ENCODE measurements around the gene WFS1.

Gene WFS1

DNA sequence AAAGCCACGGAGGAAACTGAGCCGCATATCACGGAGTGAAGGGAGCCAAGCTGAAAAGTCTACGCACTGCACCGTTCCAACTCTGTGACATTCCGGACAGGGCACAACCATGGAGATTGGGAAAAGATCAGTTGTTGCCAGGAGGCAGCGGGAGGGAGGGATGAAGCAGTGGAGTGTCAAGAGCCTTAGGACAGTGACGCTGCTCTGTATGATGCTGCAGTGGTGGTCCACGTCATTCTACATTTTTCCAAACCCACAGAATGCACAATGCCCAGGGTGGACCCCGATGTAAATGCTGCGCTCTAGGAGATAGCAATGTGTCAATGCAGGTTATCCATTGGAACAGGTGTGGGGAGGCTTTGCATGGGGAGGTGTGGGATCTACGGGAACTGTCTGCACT lies 7.5 kb upstream of the WFS1 start:
- DNase-seq, result no peak

DNA sequence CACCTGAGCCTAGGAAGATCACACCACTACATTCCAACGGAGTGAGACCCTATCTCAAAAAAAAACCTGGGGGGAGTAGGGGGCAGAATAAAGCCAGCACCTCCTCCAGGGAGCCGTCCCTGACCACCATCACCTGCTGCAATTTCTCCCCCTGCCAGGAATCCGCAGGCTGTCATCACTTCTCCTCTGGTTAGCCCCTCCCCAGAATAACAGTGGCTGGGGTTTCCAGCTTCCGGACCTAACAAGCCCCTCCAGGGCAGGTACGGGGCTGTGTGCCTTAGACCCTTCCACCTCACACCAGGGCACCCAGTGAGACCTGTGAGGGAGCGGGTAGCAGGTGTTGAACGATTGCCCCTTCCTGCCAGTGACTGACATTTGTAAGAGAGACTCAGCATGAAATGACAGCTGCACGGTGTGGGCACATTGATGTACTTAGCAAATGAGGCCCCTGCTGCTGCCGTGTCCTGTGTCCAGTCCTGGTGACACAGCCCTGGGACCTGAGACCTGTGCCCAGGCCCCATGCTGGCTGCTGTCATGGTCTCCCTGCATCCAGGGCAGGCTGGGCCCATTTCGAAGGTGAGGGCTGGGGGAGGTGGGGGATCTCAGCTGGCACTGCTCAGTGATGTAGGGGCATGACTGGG lies 6.7 kb upstream of the WFS1 start:
- no peak for DNase-seq

DNA sequence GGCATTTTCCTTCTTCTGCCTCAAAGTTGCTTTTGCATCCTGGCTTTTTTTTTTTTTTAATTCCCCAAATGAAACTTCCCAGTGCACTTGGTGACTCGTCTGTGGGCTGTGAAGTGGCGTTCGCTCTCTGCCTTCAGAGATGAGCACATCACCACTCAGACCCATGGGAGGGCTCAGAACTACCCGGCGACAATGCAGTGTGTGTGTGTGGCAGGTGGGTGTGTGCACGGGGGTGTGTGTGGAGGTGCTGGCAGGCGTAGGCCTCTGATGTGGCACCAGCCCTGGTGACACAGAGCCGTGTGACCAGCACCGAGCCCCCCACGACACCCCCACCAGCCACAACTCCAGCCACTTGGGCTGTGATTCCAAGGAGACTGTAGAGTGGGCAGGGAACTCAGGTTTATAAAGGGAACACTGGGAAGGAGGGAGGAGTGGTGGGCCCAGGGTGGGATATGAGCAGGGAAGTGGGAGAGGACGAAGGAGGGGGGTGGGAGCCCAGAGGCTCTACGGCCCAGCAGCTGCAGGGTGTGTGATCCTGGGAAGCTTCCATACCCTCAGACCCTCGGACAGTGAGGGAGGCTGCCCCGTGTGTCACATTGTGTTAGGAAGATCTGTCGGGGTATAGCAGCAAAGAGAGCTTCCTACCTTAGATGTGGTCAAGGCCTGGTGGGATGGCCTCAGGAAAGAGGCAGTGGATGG lies 6.0 kb upstream of the WFS1 start:
- DNase-seq, result peak; percentile 46

DNA sequence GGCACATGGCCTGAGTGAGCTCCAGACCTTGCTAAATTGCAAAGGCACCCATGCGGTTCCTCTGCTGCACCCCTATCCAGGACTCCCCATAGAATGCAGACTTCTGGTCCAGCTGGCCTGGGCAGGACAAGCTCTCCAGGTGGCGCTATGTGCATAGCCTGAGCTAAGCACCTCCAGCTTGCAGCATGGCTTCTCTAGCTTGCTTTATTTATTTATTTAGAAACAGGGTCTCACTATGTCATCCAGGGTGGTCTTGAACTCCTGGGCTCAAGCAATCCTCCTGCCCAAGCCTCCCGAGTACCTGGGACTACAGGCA lies 5.5 kb upstream of the WFS1 start:
- DNase-seq, result no peak

DNA sequence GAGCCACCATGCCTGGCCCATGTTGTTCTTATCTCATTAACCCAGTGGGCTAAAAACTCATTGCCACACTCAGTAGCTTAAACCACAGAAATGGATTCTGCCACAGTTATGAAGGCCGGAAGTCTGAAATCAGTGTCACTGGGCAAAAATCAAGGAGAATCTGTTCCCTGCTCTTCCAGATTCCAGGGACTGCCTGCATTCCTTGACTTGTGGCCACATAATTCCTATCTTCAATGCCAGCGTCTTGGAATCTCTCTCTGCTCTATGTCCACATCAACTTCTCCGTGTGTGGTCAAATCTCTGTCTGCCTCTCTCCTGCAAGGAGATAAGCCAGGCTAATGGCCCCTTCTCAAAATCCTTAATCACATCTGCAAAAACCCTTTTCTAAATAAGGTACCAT lies 4.1 kb upstream of the WFS1 start:
- no peak for DNase-seq

DNA sequence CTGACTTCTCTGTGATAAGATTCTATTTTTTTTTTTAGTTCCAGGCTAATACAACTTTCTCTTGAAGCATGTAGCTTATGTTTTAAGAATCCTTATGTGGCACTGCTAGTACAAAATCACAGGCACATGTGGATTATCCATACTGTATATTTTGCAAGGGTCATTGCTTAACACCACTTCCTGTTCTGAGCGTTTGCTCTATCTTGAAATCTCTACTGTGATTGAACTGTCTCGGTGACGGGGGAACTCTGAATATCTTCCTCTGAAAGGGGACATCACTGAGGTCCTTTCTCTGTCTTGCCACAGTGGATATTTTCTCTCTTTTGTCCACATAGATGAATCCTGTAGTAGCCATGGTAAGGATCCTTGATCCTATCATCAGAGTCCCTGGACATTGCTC lies 2.1 kb upstream of the WFS1 start:
- DNase-seq, result peak; percentile 73

DNA sequence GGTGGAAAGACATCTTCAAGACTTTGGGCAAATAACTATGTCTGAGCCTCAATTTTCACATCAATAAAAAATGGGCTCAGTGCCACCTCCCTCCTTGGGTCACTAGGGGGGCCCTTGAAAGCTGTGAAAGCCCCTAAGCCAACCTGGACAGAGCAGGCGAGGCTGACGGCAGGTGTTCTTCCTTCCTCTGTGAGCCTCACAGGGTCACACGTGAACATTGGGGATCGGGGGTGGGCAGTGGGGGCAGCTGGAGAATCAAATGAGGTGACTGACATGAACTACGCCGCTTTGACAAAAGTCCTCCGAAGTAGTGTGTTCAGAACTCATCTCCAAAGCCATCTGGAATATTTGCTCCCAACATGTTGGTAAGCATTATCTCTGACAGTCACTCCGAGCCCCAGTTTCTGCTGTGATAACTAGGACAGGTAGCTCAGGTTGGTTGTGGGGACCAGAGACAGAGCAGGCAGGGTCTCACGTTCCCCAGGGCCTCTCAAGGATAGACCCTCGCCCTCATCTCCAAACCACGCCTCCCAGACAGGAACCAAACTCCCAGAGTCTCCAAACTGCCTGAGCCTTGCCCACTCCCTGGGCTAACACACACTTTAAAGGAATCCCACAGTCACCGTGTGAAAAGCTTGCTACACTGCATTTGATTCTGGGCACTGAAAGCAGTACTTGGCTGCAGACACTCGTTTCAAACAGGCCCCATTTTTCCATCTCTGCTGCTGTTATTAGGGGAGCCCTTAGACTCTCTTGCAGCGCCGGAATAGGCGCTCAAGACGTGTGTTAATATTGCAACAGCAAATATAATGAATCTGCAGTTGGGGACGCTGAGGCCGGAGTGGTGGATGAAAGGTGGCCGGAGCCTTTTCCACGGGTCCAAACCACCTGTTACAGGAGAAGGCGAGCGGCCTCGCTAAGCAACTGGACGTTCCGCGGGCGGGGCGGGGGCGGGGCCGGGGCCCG lies 717 bp upstream of the WFS1 start:
- no peak for DNase-seq

DNA sequence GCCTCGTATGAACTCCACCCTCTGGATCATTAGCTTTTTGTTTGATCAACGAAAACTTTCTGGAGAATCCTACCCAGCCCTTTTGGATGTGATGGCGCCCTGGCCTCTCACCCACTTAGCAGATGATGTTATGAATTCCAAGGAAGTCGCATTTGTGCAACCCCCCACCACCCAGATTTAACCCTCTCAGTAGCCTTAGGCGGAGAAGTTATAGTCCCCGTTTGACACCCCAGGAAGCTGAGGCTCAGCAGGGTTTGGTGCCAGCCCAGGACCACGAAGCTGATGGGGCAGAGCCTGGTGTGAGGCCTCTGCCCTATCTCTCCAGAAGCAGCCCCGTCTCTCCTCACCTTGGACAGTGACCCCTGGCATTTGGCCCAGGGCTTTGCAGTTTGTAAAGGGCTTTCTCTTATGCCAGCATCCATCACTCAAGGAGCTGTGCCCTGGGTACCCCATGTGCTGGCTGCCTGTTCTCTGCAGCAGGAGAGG lies 1.0 kb downstream of the WFS1 start:
- DNase-seq, result no peak

DNA sequence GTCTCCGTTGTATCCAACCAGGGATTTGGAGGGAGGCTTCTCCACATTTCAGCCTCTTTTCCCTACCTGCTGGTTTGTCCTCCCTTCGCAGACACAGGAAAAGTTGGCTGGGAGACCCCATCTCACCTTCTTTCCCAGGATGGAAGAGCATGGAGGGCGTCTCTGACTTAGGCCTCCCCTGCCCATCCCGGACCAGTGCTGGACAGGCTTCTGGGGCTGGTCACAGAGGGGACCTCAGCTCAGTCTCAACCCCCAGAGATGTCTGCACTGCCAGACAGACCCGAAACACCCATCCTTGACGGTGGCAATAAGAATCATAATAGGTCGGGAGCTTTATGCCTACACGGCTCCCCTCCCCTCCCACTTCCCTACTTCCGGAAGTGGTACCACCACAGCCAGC lies 1.6 kb downstream of the WFS1 start:
- no peak for DNase-seq

DNA sequence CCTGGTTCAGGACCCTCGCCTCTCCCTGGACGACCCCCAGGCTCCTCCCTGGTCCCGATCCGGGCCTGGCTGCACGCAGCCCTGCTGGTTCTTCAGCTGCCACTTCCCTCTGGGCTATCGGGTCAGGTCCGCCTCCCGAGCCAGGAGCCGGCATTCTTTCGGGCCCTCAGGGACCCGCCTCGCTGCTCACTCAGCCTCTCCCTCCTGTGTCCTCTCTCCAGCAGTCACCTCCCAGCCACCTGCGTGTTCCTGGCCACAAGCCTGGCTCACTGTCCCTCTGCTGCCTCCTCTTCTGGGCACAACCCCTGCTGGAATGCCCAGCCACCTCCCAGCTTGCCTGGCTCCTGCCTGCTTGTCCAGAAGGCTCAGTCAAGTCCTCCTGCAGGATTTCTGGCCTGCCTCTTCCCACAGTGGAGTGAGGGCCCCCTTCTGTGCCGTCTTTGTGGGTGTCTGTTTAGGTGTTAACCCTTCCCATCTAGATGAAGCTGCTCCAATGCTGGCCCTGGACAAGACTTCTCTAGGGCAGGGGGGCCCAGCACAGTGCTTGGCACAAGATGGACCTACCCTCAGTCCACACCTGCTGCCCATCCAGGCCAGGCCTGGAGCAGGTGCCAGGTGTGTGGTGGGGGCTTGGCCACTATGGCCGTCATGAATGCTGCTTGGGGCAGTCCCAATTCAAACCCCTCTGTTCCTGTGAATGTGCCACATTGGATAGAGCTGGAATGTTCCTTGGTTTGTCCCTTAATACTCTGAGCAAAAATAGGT lies 2.2 kb downstream of the WFS1 start:
- no peak for DNase-seq

DNA sequence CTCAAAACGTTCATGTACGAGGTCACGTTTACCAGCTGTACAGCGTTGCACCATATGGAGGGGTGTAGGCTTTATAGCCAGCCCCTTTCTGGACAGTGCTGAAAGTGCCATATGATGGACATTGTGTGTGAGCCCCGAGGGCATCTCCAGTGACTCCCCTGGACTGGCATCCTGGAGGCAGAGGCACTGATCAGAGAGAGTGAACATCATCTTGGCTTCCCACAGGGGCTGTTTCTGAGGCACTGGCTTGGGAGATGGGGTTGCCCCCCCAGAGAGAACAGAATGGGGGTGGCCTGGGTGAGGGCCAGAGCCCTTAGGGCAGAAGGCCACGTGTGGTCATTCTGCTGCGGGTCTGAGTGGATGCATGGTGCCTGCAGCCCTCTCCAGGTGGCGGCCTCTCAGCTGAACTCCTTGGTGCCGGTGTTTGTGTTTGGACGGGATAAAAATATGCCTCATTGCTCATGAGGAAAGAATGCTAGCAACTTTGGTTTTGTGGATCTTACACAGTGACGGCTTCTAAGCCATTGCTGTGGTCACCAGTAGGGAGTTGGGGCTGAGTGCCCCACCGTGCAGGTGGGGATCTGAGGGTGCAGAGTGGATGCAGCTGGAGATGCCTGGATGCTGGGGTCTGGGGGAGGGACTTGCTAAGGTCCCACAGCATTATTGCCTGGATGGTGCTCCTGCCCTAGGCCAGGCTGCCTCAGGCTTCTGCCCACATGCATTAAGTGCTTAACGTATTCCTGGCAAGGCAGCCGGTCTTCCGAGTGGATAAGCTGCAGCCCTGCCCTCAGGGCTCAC lies 3.4 kb downstream of the WFS1 start:
- DNase-seq, result no peak

DNA sequence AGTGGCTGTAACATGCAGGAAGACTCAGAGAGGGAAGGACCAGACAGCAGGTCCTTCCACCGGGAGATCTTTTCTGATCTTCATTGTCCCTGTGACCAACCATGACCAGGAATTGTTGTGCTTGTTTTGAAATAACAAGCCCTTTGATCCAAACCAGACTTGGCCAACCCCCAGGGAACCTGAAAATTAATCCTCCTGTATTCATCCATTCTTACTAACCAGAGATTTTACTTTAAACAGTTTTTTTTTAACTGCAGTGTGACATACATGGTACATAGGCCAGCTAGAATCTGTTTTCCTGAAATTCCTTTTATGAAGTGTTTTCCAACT lies 4.0 kb downstream of the WFS1 start:
- DNase-seq, result no peak

DNA sequence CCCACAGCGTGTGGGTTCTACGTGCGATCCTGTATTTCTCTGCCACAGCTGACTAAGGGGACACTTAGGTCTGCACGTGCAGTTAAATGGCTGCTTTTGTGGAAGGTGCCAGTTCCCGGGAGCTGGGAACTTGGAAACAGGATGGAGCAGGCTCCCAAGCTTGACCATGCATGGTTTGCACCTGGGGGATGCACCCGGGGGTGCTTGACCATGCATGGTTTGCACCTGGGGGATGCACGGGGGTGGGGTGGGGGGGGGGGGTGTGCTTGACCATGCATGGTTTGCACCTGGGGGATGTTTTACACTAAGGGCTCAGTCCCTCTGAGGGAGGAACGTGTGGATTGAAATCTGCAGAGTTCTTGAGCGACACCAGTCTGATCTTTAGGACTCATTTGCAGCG lies 5.7 kb downstream of the WFS1 start:
- DNase-seq, result no peak

DNA sequence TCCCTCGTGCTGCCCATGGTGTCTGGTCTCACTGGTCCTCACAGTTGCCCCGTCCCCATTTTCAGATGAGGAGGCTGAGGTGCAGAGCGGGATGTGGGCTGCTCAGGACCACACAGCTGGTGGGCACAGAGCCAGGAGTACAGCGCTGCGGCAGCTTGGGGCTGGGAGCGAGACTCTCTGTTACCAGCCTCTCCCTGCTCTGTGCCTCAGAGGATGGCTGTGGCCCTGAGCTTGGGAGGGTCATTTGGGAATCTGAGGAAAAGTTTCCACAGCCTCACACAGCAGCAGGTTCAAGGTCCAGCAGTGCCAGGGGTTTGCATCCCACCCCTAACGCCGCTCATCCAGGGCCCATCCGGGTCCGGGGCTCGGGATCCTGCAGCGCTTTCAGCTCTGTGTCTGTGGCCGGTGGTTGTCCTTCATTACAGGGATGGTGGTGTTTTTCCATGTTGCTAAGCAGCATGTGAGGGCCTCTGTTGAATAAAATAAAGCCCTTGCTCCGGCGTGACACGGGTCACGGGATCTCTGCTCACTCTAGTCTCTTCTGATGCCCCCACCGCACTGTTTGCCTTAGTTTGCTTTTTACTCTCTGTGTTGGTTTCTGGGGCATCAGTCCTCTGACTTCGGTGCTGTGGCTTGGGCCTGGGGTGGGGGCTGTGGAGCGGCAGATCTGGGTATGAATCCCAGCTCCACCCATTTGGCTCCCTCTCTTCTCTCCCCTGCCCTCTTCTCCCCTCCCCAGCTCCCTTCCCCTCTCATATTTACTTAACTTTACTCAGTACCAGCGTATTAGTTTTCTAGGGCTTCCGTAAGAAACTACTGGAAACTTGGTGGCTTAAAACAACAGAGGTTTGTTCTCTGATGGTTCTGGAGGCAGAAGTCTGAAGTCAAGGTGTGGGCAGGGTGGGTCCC lies 6.5 kb downstream of the WFS1 start:
- DNase-seq, result no peak

DNA sequence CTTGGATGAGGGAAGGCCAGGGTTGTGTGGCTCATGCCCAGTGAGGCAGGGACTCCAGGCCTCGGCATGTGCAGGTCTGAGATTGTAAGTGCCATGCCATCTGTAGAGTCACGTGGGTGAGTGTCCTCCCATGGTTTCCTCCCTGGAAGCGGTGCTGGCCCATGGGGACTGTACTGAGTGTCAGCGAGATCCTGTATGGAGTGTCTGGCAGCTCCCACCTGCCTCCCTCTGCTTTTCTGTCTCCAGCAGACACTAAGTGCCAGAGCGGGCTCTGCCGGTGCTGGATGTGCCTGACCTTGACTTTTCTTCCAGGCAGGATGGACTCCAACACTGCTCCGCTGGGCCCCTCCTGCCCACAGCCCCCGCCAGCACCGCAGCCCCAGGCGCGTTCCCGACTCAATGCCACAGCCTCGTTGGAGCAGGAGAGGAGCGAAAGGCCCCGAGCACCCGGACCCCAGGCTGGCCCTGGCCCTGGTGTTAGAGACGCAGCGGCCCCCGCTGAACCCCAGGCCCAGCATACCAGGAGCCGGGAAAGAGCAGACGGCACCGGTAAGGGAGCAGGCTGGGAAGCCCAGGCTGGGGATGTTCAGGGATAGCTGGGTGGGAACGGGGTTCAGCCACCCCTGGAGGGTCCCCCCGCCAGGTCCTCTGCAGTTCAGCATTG lies 7.6 kb downstream of the WFS1 start:
- DNase-seq, result no peak

DNA sequence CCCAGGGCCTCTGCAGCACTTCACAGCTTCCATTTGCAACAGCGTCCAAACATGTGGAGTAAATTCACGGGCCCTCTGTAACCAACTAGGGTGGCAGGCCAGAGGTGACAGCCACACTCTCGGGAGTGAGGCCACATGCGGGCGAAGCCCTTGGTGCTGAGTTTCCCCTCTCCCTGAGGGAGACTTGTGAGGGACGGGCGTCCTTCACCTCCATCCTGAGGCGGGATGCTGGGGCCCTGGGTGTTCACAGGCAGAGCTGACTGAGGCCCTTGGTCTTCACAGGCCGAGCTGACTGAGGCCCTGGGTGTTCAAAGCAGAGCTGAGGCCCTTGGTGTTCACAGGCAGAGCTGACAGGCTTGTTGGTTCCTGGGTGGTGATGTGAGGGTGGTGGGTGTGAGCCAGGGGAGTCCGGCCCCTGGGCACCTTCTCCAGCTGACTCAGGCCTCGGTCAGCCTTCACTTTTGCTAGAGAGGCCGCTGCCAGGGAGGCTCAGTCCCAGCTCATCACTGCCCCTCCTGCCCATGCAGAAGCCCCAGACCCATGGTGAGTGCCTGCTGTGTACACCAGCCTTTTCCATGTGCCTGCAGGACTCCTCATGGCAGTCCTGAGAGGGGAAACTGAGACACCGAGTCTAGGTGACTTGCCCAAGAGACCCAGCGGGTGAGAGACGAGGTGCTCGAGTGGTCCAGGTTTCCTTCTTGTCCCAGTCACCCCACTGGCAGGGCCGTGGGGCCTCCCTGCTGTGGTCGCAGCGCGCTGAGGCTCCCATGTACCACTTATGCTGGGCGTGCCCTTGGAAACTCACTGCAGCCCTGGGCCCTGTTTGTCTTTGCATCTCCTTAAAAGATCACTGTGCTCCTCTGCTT lies 8.5 kb downstream of the WFS1 start:
- DNase-seq, result no peak

DNA sequence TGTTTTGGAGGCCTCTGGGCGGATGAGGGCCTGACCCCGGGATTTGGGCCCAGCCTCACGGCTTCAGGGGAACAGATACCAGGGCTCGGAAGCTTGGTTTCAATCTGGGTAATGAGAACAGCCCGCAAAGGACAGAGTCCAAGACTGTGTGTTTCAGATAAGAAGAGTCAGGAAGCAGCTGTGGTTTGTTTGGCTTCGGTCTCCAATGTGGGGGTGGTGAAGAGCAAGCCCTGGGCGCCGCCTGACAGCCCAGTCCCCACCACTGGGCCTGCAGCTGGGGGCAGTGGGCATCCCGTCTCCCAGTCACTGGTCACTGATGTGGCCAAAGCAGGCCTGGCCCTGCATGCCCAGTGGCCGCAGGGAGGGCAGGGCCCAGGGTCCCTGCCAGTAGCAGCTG lies 9.1 kb downstream of the WFS1 start:
- DNase-seq, result no peak

DNA sequence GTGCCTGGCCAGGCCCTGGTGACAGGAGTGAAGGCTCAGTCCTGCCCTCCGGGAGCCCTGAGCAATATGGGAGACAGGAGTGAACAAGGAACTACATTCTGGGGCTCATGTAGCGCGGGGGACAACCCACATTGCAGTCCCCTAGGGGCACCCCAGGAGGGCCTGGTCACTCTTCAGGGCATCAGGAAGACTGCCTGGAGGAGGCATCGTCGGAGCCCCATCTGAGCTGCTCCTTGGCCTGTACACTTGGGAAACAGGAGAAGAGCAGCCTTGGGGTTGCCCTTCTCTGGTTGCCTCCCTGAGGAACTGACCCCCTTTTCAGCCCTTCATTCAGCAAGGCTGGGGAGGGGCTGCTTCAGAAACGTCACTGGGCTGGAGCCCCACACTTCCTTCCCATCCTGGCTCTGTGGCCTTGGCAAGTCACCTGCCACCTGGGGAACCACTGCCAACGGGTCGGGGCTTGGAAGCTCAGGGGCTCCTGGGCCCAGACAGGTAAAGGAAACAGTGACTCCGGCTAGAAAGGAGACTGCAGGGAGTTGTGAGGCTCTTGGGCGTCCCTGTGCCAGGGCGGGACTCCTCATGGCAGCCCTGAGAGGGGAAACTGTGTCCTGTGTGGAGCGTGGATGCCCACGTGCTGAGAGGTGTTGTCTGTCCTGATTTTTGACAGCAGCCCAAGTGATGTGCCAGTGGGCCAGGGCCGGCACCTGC lies 10.1 kb downstream of the WFS1 start:
- no peak for DNase-seq
